Measurements from ENCODE around the gene AMOT.

DNA sequence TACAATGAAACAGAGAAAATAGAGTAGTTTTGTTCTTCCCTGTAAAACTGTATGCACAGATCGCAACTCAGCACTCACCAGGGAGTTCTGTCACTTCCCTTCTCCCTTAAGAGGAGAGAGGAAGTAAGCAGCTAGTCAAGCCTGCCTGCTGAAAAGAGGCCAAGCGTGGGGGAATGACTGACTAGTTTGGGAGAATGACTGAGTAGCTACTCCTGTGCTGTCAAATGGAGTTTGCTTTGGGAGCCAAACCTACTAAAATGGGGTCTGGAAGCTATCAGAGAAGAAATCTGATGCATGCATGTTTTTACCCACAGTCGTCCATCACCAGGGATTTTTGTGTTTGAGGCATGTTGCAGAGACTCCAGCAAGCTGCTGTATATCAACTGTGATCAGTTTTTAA lies 106.3 kb downstream of the AMOT start:
- TF ChIP-seq, protein P1, sequence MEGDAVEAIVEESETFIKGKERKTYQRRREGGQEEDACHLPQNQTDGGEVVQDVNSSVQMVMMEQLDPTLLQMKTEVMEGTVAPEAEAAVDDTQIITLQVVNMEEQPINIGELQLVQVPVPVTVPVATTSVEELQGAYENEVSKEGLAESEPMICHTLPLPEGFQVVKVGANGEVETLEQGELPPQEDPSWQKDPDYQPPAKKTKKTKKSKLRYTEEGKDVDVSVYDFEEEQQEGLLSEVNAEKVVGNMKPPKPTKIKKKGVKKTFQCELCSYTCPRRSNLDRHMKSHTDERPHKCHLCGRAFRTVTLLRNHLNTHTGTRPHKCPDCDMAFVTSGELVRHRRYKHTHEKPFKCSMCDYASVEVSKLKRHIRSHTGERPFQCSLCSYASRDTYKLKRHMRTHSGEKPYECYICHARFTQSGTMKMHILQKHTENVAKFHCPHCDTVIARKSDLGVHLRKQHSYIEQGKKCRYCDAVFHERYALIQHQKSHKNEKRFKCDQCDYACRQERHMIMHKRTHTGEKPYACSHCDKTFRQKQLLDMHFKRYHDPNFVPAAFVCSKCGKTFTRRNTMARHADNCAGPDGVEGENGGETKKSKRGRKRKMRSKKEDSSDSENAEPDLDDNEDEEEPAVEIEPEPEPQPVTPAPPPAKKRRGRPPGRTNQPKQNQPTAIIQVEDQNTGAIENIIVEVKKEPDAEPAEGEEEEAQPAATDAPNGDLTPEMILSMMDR (IDR thresholded peaks at IDR 0.05) = no peak
- TF ChIP-seq POLR2A (IDR thresholded peaks at IDR 0.05) = no peak

Measured in stomach (tissue), 4 donors.